Activated CD8-positive, alpha-beta T cell treated with anti-CD3 and anti-CD28 coated beads, Interleukin-2, amount 10 ng/mL, durations not matched to agents 7 days and 5 days (primary cell): ENCODE data around the gene CTIF. TPM values are rescaled to one million over a fixed set of nuclear protein-coding genes. Genes with fewer than 3 reads are reported as not detected.

Source experiments
- ATAC-seq: fragments of 150-1000 bp; cut with Tn5 transposase; one replicate; pipeline ENCODE4 v1.10.0; 2021; ENCODE audit warnings: moderate library complexity
- CTCF ChIA-PET: fragments of 350-600 bp; sonication (Branson Sonifier 250); formaldehyde crosslinking; loops from one replicate; lab custom pipeline; 2021; ENCODE audit warnings: antibody characterized with exemption; lab: Charles Lee
- POLR2A ChIA-PET: fragments of 350-600 bp; sonication (Branson Sonifier 250); formaldehyde crosslinking; loops from one replicate; lab custom pipeline; 2021; ENCODE audit warnings: antibody characterized with exemption; lab: Charles Lee
- DNase-seq: peaks from one replicate; pipeline ENCODE4 v3.0.0-alpha.2; 2020
- H3K27ac Mint-ChIP-seq: one replicate; pipeline ENCODE4 v1.8.0; 2021; ENCODE audit warnings: mild to moderate bottlenecking, mixed read lengths
- H3K27me3 Mint-ChIP-seq: one replicate; pipeline ENCODE4 v1.8.0; 2021; ENCODE audit warnings: low read depth, mixed read lengths
- H3K36me3 Mint-ChIP-seq: one replicate; pipeline ENCODE4 v1.8.0; 2021; ENCODE audit warnings: low read depth, mixed read lengths
- H3K4me1 Mint-ChIP-seq: one replicate; pipeline ENCODE4 v1.8.0; 2021; ENCODE audit warnings: low read depth, mixed read lengths
- H3K4me3 Mint-ChIP-seq: one replicate; pipeline ENCODE4 v1.8.0; 2021; ENCODE audit warnings: mild to moderate bottlenecking, mixed read lengths
- H3K9me3 Mint-ChIP-seq: one replicate; pipeline ENCODE4 v1.8.0; 2022; ENCODE audit warnings: mixed read lengths; ENCODE audit not compliant: insufficient read depth
- total RNA-seq, 2 experiments: library from RNA; stranded (reverse); gene quantifications; one replicate each; pipeline ENCODE4 v1.2.3, GENCODE V29; 2021

Gene CTIF
- total RNA-seq, 2 experiments from 2014 or later = 1.3 to 2.1 TPM

DNA sequence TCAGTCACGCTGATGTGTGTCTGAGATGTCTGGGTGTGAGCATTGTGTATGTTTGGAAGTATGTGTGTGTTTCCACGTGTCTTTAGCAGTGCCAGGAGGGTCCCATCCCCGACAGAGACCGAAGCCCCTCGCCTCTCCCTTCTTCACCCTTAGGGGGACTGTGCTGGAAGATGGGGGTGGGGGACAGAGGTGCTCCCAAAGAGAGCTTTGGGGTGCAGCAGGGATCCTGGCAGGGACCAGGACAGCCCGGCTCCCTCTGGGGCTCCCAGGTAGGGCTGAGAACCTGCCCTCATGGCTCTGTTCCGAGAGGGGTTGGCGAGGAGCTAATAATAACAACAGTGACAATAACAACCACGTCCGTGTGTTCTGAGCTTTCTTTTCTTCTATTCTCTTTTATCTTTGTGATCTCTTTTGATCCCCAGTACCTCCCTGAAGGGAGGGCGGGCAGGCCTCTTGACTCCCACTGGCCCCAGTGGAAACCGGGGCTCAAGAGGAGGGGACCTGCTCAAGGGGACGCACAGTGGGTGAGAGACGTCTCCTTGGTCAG, 354.3 kb downstream of the CTIF start:
- Mint-ChIP-seq H3K27me3 (no peaks in the 10 kb centered on the region), H3K4me3 (no peak overlapping the region), H3K9me3 (no peaks in the 10 kb centered on the region), H3K27ac (no peak overlapping the region), H3K4me1 (peaks cover 13% of the 10 kb centered on the region), H3K36me3 (no peaks in the 10 kb centered on the region)
- no peak for DNase-seq
- POLR2A ChIA-PET = no interaction called here
- no peak for ATAC-seq
- CTCF ChIA-PET = interaction anchor here (1.3 kb wide), 1 partner anchor 13 kb away, joined by 3 read pairs; no protein-coding TSS in a partner anchor

DNA sequence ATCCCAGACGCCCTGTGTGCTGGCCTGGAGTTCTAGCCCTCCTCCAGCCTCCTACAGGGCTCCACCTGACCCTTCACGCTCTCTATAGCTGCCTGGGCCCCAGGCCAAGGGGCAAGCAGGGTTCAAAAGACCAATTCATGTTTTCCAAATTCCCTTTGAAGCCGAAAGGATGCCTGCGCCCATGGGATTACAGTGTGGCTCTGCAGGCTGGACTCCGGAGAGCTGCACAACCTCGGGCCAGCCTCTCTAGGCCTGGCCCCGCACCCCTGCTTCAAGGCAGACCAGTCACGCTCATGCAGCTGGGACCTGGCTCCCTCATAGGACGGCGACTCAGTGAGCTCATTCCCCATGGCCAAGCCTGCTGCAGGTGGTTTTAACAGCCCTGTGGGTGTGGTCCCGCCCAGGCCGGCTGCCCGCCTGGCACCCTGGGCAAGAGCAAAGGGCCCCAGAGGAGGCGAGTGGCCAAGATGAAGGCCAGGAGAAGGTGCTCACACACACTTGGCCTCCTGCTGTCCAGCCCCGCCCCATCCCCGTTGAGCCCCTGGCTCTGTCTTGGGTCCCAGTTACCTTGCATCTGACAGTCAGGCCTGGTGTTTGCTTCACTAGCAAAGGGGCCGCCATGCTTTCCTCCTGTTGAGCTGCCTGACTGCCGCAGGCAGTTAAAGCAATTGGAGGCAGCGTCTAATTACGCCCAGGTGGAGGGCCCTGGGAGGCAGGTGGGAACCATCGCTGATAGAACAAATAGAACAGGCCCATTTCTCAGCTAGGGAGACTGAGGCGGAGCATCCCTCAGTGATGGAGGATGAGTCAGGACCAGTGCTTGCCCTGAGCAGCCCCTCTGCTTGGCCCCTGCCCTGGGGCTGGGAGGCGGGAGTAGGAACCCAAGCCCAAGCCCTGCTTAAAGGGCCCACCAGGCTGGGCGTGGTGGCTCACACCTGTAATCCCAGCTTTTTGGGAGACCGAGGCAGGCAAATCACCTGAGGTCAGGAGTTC, 355.1 kb downstream of the CTIF start:
- Mint-ChIP-seq H3K9me3 (no peaks in the 10 kb centered on the region), H3K36me3 (no peaks in the 10 kb centered on the region), H3K4me3 (no peak overlapping the region), H3K27ac (no peak overlapping the region), H3K27me3 (no peaks in the 10 kb centered on the region), H3K4me1 (peaks cover 16% of the 10 kb centered on the region)
- no peak for DNase-seq
- POLR2A ChIA-PET = no interaction called here
- no peak for ATAC-seq
- CTCF ChIA-PET = interaction anchor here (1.3 kb wide), 1 partner anchor 14 kb away, joined by 3 read pairs; no protein-coding TSS in a partner anchor

DNA sequence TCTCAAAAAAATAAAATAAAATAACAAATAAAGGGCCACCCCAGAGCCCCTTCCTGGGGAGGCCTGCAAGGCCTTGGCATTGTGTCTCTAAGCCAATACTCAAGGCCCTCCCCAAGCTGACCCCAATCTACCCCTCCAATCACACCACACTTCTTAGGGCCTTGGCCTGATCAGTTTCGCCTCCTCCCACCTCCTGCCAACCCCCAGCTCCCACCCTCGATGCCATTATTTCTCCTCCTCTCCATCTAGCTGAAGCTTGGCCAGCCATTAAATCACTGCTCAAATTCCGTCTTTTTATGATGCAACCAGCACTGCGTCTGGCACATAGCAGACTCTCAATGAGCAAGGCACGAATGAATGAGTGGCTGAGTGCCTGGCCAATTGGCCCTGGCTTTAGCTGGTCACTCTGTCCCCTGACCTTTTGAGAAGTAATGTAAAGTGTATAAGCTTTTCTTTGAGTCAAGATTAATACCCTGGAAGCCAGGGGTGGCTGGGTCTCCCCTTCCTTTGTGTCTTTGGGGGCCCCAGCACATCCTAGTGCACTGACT, 356.0 kb downstream of the CTIF start:
- DNase-seq (no peak), ATAC-seq (no peak)
- Mint-ChIP-seq H3K4me1 (peaks cover 22% of the 10 kb centered on the region), H3K36me3 (no peaks in the 10 kb centered on the region), H3K27me3 (no peaks in the 10 kb centered on the region), H3K4me3 (no peak overlapping the region), H3K9me3 (peaks cover 5% of the 10 kb centered on the region), H3K27ac (no peak overlapping the region)
- ChIA-PET CTCF (no interaction called here), POLR2A (no interaction called here)

DNA sequence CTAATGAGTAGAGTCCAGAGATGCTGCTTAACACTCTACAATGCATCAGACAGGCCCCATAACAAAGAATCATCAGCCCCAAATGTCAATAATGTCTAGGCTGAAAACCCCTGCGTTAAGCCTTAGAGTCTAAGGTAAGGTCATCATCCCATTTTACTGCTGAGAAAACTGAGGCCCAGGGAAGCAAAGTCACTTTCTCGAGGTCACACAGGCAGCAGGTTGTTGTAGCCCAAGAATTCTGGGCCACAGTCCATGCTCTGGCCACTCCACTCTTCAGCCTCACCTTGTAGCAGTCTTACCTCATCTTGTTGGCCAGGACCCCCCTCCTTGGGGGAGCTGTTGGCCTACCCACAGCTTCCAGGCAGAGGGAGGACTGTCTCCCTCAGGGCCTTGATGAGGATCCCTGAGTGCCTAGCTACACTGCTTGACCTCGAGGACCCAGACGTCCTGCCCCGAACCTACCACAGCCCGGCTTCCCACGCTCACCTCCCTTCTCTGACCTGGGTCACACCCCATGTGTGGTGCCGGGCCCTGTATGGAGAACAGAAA, 357.6 kb downstream of the CTIF start:
- peaks cover 5% of the 10 kb centered on the region for H3K9me3 Mint-ChIP-seq
- no peak for ATAC-seq
- H3K4me3 Mint-ChIP-seq = no peak overlapping the region
- H3K36me3 Mint-ChIP-seq = no peaks in the 10 kb centered on the region
- POLR2A ChIA-PET = no interaction called here
- peaks cover 32% of the 10 kb centered on the region for H3K4me1 Mint-ChIP-seq
- CTCF ChIA-PET = no interaction called here
- H3K27me3 Mint-ChIP-seq = no peaks in the 10 kb centered on the region
- no peak for DNase-seq
- H3K27ac Mint-ChIP-seq = no peak overlapping the region

GRCh38 chr18:48896875-48897511, 358.2 kb downstream of the CTIF start:
- no peak for DNase-seq
- Mint-ChIP-seq H3K27me3 (no peaks in the 10 kb centered on the region), H3K4me1 (peaks cover 34% of the 10 kb centered on the region), H3K36me3 (no peaks in the 10 kb centered on the region), H3K4me3 (no peak overlapping the region), H3K9me3 (peaks cover 5% of the 10 kb centered on the region), H3K27ac (no peak overlapping the region)
- CTCF ChIA-PET = no interaction called here
- ATAC-seq = peak; percentile 47
- POLR2A ChIA-PET = no interaction called here

DNA sequence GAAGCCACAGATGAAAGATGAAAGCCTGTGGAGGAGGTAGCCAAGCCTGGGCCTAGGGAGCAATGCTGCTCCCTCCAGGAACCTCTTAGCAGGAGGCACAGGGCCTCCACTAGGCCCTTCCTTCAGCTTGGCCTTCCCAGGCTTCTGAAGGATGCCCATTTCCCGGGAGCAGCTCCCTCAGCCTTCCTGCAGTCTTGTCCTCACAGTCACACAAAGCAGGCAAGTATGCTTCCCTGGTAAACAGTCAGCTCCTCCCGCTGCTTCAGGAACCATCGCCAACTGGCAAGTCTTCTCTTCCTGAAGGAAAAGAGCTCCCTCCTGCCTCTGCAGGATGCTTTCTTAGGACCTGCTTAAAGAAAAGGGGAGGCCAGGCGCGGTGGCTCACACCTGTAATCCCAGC, 358.7 kb downstream of the CTIF start:
- H3K27ac Mint-ChIP-seq = no peak overlapping the region
- no peaks in the 10 kb centered on the region for H3K27me3 Mint-ChIP-seq
- ChIA-PET CTCF (no interaction called here), POLR2A (no interaction called here)
- peaks cover 34% of the 10 kb centered on the region for H3K4me1 Mint-ChIP-seq
- peaks cover 5% of the 10 kb centered on the region for H3K9me3 Mint-ChIP-seq
- H3K4me3 Mint-ChIP-seq = no peak overlapping the region
- no peaks in the 10 kb centered on the region for H3K36me3 Mint-ChIP-seq
- ATAC-seq (no peak), DNase-seq (no peak)

GRCh38 chr18:48898521-48898920, 359.7 kb downstream of the CTIF start:
- ATAC-seq (no peak), DNase-seq (no peak)
- CTCF ChIA-PET = no interaction called here
- Mint-ChIP-seq H3K9me3 (peaks cover 5% of the 10 kb centered on the region), H3K27ac (no peak overlapping the region), H3K4me3 (no peak overlapping the region), H3K4me1 (peaks cover 34% of the 10 kb centered on the region), H3K27me3 (no peaks in the 10 kb centered on the region), H3K36me3 (no peaks in the 10 kb centered on the region)
- POLR2A ChIA-PET = no interaction called here

DNA sequence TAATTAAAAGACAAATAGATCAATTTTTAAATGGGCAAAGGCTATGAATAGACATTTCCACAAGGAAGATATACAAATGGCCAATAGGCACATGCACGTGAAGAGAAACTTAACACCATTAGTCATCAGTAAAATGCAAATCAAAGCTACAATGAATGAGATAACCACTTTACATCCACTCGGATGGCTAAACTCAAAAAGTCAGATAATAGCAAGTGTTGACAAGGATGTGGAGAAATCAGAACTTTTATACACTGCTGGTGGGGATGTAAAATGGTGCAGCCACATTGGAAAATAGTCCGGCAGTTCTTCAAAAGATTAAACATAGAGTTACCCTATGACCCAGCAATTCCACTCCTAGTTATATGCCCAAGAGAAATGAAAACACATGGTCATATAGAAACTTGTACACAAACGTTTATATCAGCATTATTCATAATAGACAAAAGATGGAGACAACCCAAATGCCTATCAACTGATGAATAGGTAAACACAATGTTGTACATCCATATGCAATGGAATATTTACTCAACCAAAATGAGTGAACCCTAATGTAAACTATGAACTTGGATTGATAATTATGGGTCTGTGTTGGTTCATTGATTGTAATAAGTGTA, 360.8 kb downstream of the CTIF start:
- no peak for ATAC-seq
- Mint-ChIP-seq H3K27ac (no peak overlapping the region), H3K4me1 (peaks cover 34% of the 10 kb centered on the region), H3K4me3 (no peak overlapping the region), H3K9me3 (peaks cover 11% of the 10 kb centered on the region), H3K27me3 (no peaks in the 10 kb centered on the region), H3K36me3 (peaks cover 6% of the 10 kb centered on the region)
- CTCF ChIA-PET = no interaction called here
- DNase-seq = no peak
- POLR2A ChIA-PET = no interaction called here

- H3K9me3 Mint-ChIP-seq = peaks cover 11% of the 10 kb centered on the region
- POLR2A ChIA-PET = no interaction called here
- H3K4me3 Mint-ChIP-seq = no peak overlapping the region
- DNase-seq (no peak), ATAC-seq (no peak)
- peaks cover 10% of the 10 kb centered on the region for H3K36me3 Mint-ChIP-seq
- CTCF ChIA-PET = no interaction called here
- H3K27me3 Mint-ChIP-seq = no peaks in the 10 kb centered on the region
- H3K27ac Mint-ChIP-seq = no peak overlapping the region
- peaks cover 34% of the 10 kb centered on the region for H3K4me1 Mint-ChIP-seq
Observed at GRCh38 chr18:48900469-48900868, 361.6 kb downstream of the CTIF start.

- H3K4me3 Mint-ChIP-seq = no peak overlapping the region
- ChIA-PET CTCF (no interaction called here), POLR2A (no interaction called here)
- H3K9me3 Mint-ChIP-seq = peaks cover 11% of the 10 kb centered on the region
- H3K36me3 Mint-ChIP-seq = peaks cover 10% of the 10 kb centered on the region
- peaks cover 30% of the 10 kb centered on the region for H3K4me1 Mint-ChIP-seq
- no peak for DNase-seq
- no peak for ATAC-seq
- H3K27ac Mint-ChIP-seq = no peak overlapping the region
- peaks cover 2% of the 10 kb centered on the region for H3K27me3 Mint-ChIP-seq
Observed at GRCh38 chr18:48901145-48902022, 362.6 kb downstream of the CTIF start.
